Measurements from ENCODE around the gene CCNY. TPM values are rescaled to one million over a fixed set of nuclear protein-coding genes. Genes with fewer than 3 reads are reported as not detected.

The CCNY gene
- total RNA-seq, 4 donors from 2014 or later = 39.2 to 47.8 (median 40.9) TPM

GRCh38 chr10:35423505-35424306 is 87.4 kb downstream of the CCNY start:
- TF ChIP-seq CTCF (IDR thresholded peaks at IDR 0.05; ENCODE audit: low read depth) = no peak

GRCh38 chr10:35424680-35425285 is 88.5 kb downstream of the CCNY start:
- no peak for TF ChIP-seq CTCF (IDR thresholded peaks at IDR 0.05; ENCODE audit: low read depth)

- no peak for TF ChIP-seq CTCF (IDR thresholded peaks at IDR 0.05; ENCODE audit: low read depth)
Observed at GRCh38 chr10:35425595-35425994, 89.3 kb downstream of the CCNY start.

- TF ChIP-seq CTCF (IDR thresholded peaks at IDR 0.05; ENCODE audit: low read depth) = no peak
Observed at GRCh38 chr10:35426657-35427056, 90.3 kb downstream of the CCNY start.

- TF ChIP-seq CTCF (IDR thresholded peaks at IDR 0.05; ENCODE audit: low read depth) = no peak
Observed at GRCh38 chr10:35427543-35427942, 91.2 kb downstream of the CCNY start.

GRCh38 chr10:35428521-35428920 is 92.2 kb downstream of the CCNY start:
- no peak for TF ChIP-seq CTCF (IDR thresholded peaks at IDR 0.05; ENCODE audit: low read depth)

- TF ChIP-seq CTCF (IDR thresholded peaks at IDR 0.05; ENCODE audit: low read depth) = no peak
Observed at GRCh38 chr10:35432781-35433338, 96.6 kb downstream of the CCNY start.
